Spleen (tissue), 7 donors: Measurements from ENCODE around the gene ATL1.

Source experiments
- CTCF ChIP-seq, 11 experiments: fragments of 200-600 bp in 7 of 11; fragments of 450-650 bp in 4 of 11; sonication (generic) in 4 of 11; IDR thresholded peaks in 8 of 11; conservative IDR thresholded peaks in 3 of 11; 1 replicate in 7 of 11; 2 replicates in 4 of 11; pipeline versions ENCODE4 v1.4.0 to v1.8.0; 2016 to 2021; ENCODE audit warnings: antibody characterized with exemption in 11 of 11, inconsistent platforms in 4 of 11, mild to moderate bottlenecking in 1 of 11
- POLR2AphosphoS5 ChIP-seq, 3 donors: sonication (generic); formaldehyde crosslinking; IDR thresholded peaks; one replicate each; pipeline ENCODE4 v1.5.1; 2017; ENCODE audit warnings: antibody characterized with exemption in 3 of 3
- donor health status: DM: no; HTN: no; CAD: no; lungs with moderate emphysema.
- donor health status: DM: no; HTN: no; CAD: no.
- donor health status: DM: no; HTN: no; CAD: no.

- TF ChIP-seq CTCF (IDR thresholded peaks at IDR 0.05 in 8 of 11, conservative IDR thresholded peaks at IDR 0.05 in 3 of 11), result no peak
- TF ChIP-seq POLR2AphosphoS5 (IDR thresholded peaks at IDR 0.05), result no peak
Observed at GRCh38 chr14:50575769-50576168, 15.8 kb downstream of the ATL1 start.
